A549 (cell line): ENCODE results near the gene RNF227. TPM values are rescaled to one million over a fixed set of nuclear protein-coding genes. Genes with fewer than 3 reads are reported as not detected.

ENCODE experiments used
- ATAC-seq, 2 experiments: fragments of 200-7000 bp in 1 of 2; fragments of >200 bp in 1 of 2; cut with Nextera tagmentation in 1 of 2; cut with Tn5 transposase in 1 of 2; 3 replicates each; pipeline versions ENCODE4 v1.8.0 to v1.9.1; 2018 to 2020; ENCODE audit warnings: mild to moderate bottlenecking in 1 of 2, moderate library complexity in 1 of 2
- CTCF ChIA-PET: fragments of 300-600 bp; sonication (Branson Sonifier 250); formaldehyde crosslinking; extraction: SDS; loops from one replicate; lab custom pipeline; 2021; ENCODE audit warnings: antibody characterized with exemption, inconsistent platforms; lab: Yijun Ruan, JAX
- POLR2A ChIA-PET: fragments of 350-600 bp; formaldehyde crosslinking; extraction: SDS; loops from one replicate; lab custom pipeline; 2021; ENCODE audit warnings: antibody characterized with exemption, inconsistent platforms; lab: Yijun Ruan, JAX
- DNase-seq, 2 experiments: peaks; one replicate each; pipeline versions ENCODE4 v3.0.0 to v3.0.0-alpha.2; 2011 to 2016; ENCODE audit warnings: low read depth in 1 of 2, low spot score in 1 of 2
- FAIRE-seq: peaks from 2 replicates; lab custom pipeline; 2011; peaks lifted over from hg19 to GRCh38; lab: Jason Lieb, UNC
- H3K27ac ChIP-seq, 2 experiments: fragments of >200 bp; sonication (Bioruptor Twin); formaldehyde crosslinking; 3 replicates each; pipeline ENCODE4 v1.5.1; 2016 to 2017
- H3K4me1 ChIP-seq: fragments of >200 bp; sonication (Bioruptor Twin); formaldehyde crosslinking; 3 replicates; pipeline ENCODE4 v1.6.1; 2016
- H3K4me2 ChIP-seq: fragments of >200 bp; sonication (Bioruptor Twin); formaldehyde crosslinking; 3 replicates; pipeline ENCODE4 v1.6.1; 2016
- H3K4me3 ChIP-seq: fragments of >200 bp; sonication (Bioruptor Twin); formaldehyde crosslinking; 3 replicates; pipeline ENCODE4 v1.5.1; 2016
- H3K9me3 ChIP-seq: fragments of >200 bp; sonication (Bioruptor Twin); formaldehyde crosslinking; 3 replicates; pipeline ENCODE4 v1.6.1; 2016
- BCL3 ChIP-seq: fragments of >200 bp; sonication (Bioruptor Twin); formaldehyde crosslinking; IDR thresholded peaks from 3 replicates; pipeline ENCODE4 v1.6.1; 2016
- BHLHE40 ChIP-seq: IDR thresholded peaks from 2 replicates; pipeline ENCODE4 v1.6.1; 2012; ENCODE audit warnings: low read depth, low read length, inconsistent platforms
- CHD2 ChIP-seq: fragments of 150-350 bp; IDR thresholded peaks from 2 replicates; pipeline ENCODE4 v1.6.1; 2014; ENCODE audit warnings: low read length; ENCODE audit not compliant: partially characterized antibody
- CTCF ChIP-seq: fragments of >200 bp; sonication (Bioruptor Twin); formaldehyde crosslinking; IDR thresholded peaks from 3 replicates; pipeline ENCODE4 v1.5.1; 2016
- E2F6 ChIP-seq: IDR thresholded peaks from 2 replicates; pipeline ENCODE4 v1.6.1; 2012; ENCODE audit warnings: low read depth, borderline replicate concordance
- EHMT2 ChIP-seq: fragments of 200-600 bp; sonication (generic); IDR thresholded peaks from 2 replicates; pipeline ENCODE4 v1.6.1; 2016; ENCODE audit warnings: antibody characterized with exemption, low read depth, mild to moderate bottlenecking, moderate library complexity
- FOSL2 ChIP-seq, 2 experiments: fragments of 450-650 bp in 1 of 2; fragments of >200 bp in 1 of 2; sonication (Bioruptor Twin) in 1 of 2; formaldehyde crosslinking; IDR thresholded peaks; 2 replicates each; pipeline versions ENCODE4 v1.5.0 to v1.6.1; 2016 to 2020; ENCODE audit warnings: mild to moderate bottlenecking in 1 of 2, moderate library complexity in 1 of 2
- GATA3 ChIP-seq: IDR thresholded peaks from 2 replicates; pipeline ENCODE4 v1.6.1; 2012; ENCODE audit warnings: borderline replicate concordance
- HDAC2 ChIP-seq: fragments of 200-600 bp; sonication (generic); IDR thresholded peaks from 2 replicates; pipeline ENCODE4 v1.6.1; 2016
- HES2 ChIP-seq: fragments of >200 bp; sonication (Bioruptor Twin); formaldehyde crosslinking; IDR thresholded peaks from 2 replicates; pipeline ENCODE4 v1.6.1; 2016
- HOXB13 ChIP-seq: fragments of 250-450 bp; sonication (Bioruptor Pico); IDR thresholded peaks from 2 replicates; pipeline ENCODE4 v1.5.0; 2020; ENCODE audit warnings: low read depth, mild to moderate bottlenecking, moderate library complexity
- HOXB5 ChIP-seq: fragments of 250-450 bp; sonication (Bioruptor Pico); IDR thresholded peaks from 2 replicates; pipeline ENCODE4 v1.5.0; 2020; ENCODE audit warnings: mild to moderate bottlenecking, moderate library complexity
- JUN ChIP-seq, 2 experiments: fragments of >200 bp; sonication (Bioruptor Twin); formaldehyde crosslinking; IDR thresholded peaks; 2 replicates in 1 of 2; 3 replicates in 1 of 2; pipeline ENCODE4 v1.6.1; 2016 to 2017
- MAX ChIP-seq: IDR thresholded peaks from 2 replicates; pipeline ENCODE4 v1.6.1; 2012
- MYC ChIP-seq: IDR thresholded peaks from 2 replicates; pipeline ENCODE4 v1.6.1; 2012; ENCODE audit warnings: mild to moderate bottlenecking, inconsistent platforms, low read length, improper control_type of control experiment, borderline replicate concordance
- NPAS2 ChIP-seq: fragments of 250-450 bp; sonication (Bioruptor Pico); IDR thresholded peaks from 2 replicates; pipeline ENCODE4 v1.8.0; 2022; ENCODE audit warnings: mild to moderate bottlenecking, moderate library complexity, borderline replicate concordance
- NR3C1 ChIP-seq: fragments of >200 bp; sonication (Bioruptor Twin); formaldehyde crosslinking; IDR thresholded peaks from 3 replicates; pipeline ENCODE4 v1.6.1; 2017
- PBX3 ChIP-seq: IDR thresholded peaks from 2 replicates; pipeline ENCODE4 v1.6.1; 2012
- POLR2AphosphoS2 ChIP-seq: conservative IDR thresholded peaks from 2 replicates; pipeline ENCODE4 v1.6.1; 2012; ENCODE audit warnings: low read length, improper control_type of control experiment, inconsistent platforms
- RAD21 ChIP-seq, 2 experiments: fragments of >200 bp in 1 of 2; sonication (Bioruptor Twin) in 1 of 2; formaldehyde crosslinking in 1 of 2; IDR thresholded peaks in 1 of 2; conservative IDR thresholded peaks in 1 of 2; 2 replicates in 1 of 2; 3 replicates in 1 of 2; pipeline ENCODE4 v1.6.1; 2012 to 2018; ENCODE audit warnings: inconsistent platforms in 1 of 2
- RCOR1 ChIP-seq: fragments of 150-350 bp; IDR thresholded peaks from 2 replicates; pipeline ENCODE4 v1.6.1; 2014; ENCODE audit warnings: antibody characterized with exemption, low read length, low read depth
- RNF2 ChIP-seq: fragments of 200-600 bp; sonication (generic); IDR thresholded peaks from 2 replicates; pipeline ENCODE4 v1.6.1; 2016; ENCODE audit warnings: low read depth, mild to moderate bottlenecking, antibody characterized with exemption, moderate library complexity, borderline replicate concordance
- USF2 ChIP-seq: fragments of 450-650 bp; IDR thresholded peaks from 2 replicates; pipeline ENCODE4 v1.6.1; 2014; ENCODE audit warnings: antibody characterized with exemption
- ZNF302 ChIP-seq: fragments of 250-450 bp; sonication (Bioruptor Pico); IDR thresholded peaks from 2 replicates; pipeline ENCODE4 v1.9.0; 2021; ENCODE audit warnings: inconsistent platforms, mild to moderate bottlenecking, moderate library complexity
- WGBS: methylation state at CpG from one replicate; pipeline ENCODE4 v1.1.6; 2017; ENCODE audit errors: missing lambda C conversion rate; 5-methylcytosine and 5-hydroxymethylcytosine counted together
- polyA plus RNA-seq, 4 experiments: library from polyadenylated mRNA; depleted of rRNA in 3 of 4; stranded (reverse); fragments of >200 nt; fragmentation: RNase III in 1 of 4; extraction: RNeasy Plus Mini Kit Qiagen cat#74134 plus additional on column Dnase treatment in 1 of 4; gene quantifications; 2 replicates in 3 of 4; 3 replicates in 1 of 4; pipeline ENCODE4 v1.2.3, GENCODE V29; 2011 to 2017

RNF227 gene
- polyA plus RNA-seq, 2 of the 4 experiments (the other 2 are of a cell fraction) = 2.1 to 4.1 TPM

GRCh38 chr17:7893187-7893880, 22.8 kb downstream of the RNF227 start:
- H3K4me1 ChIP-seq = peaks cover 17% of the 10 kb centered on the region
- H3K4me2 ChIP-seq = no peak overlapping the region
- H3K4me3 ChIP-seq = no peak overlapping the region
- DNase-seq = no peak
- ChIA-PET CTCF (interaction anchor here (1.1 to 2.2 kb wide), 4 partner anchors 20 to 97 kb away, joined by 3 to 5 read pairs (median 5); no protein-coding TSS in a partner anchor), POLR2A (no interaction called here)
- no peak for ATAC-seq
- no peaks in the 10 kb centered on the region for H3K9me3 ChIP-seq
- WGBS = 89% methylated on average over 13 of the region's 15 CpGs
- no peak overlapping the region for H3K27ac ChIP-seq
- TF ChIP-seq CTCF (no peak), EHMT2 (no peak), RNF2 (no peak), FOSL2 (IDR thresholded peaks at IDR 0.05) (no peak), FOSL2 (CRISPR knock-in tag; IDR thresholded peaks at IDR 0.05) (no peak), HDAC2 (no peak), HOXB5 (CRISPR knock-in tag) (no peak), RCOR1 (no peak), RAD21 (conservative IDR thresholded peaks at IDR 0.05 in 1 of 2, IDR thresholded peaks at IDR 0.05 in 1 of 2) (no peak), HOXB13 (CRISPR knock-in tag) (no peak), NPAS2 (CRISPR knock-in tag) (no peak), CHD2 (no peak), HES2 (no peak), USF2 (no peak), POLR2AphosphoS2 (no peak)
- no peak for FAIRE-seq

- DNase-seq (peak; percentile 92 to 98), ATAC-seq (peak; percentile 53 to 71), FAIRE-seq (peak; percentile 94)
- POLR2A ChIA-PET = interaction anchor here (0.6 to 1.0 kb wide), 2 partner anchors 32 to 237 kb away, joined by 5 read pairs; partner anchors contain the start of gene NAA38
- WGBS = 53% methylated on average over 11 of the region's 11 CpGs
- Histone ChIP-seq H3K27ac (peak overlapping the region; percentile 98), H3K4me1 (peaks cover 21% of the 10 kb centered on the region), H3K4me2 (peak overlapping the region; percentile 92), H3K4me3 (peak overlapping the region; percentile 49; the same call in 2 of the 3 replicates), H3K9me3 (no peaks in the 10 kb centered on the region)
- peak; percentile 19 to 34; a peak in 2 of 5 replicates for TF ChIP-seq RAD21 (conservative IDR thresholded peaks at IDR 0.05 in 1 of 2, IDR thresholded peaks at IDR 0.05 in 1 of 2)
- TF ChIP-seq MYC = 0 out of 2 replicates have a peak, but pooled peaks have one; percentile 39
- peak; percentile 56; the same call in 1 of the 2 replicates for TF ChIP-seq PBX3
- 0 out of 3 replicates have a peak, but pooled peaks have one; percentile 24 for TF ChIP-seq BCL3
- peak; percentile 67 for TF ChIP-seq GATA3
- no peak for TF ChIP-seq ZNF302 (CRISPR knock-in tag)
- no peak for TF ChIP-seq NR3C1
- TF ChIP-seq JUN (IDR thresholded peaks at IDR 0.05) = 0 out of 5 replicates have a peak, but pooled peaks of 1 of the 2 experiments have one; percentile 38
- TF ChIP-seq E2F6 = 0 out of 2 replicates have a peak, but pooled peaks have one; percentile 25
- no peak for TF ChIP-seq BHLHE40
- peak; percentile 77 for TF ChIP-seq MAX
- CTCF ChIA-PET = interaction anchor here (0.7 to 2.3 kb wide), 18 partner anchors 9 to 171 kb away, joined by 3 to 19 read pairs (median 3); partner anchors contain the start of gene RNF227
These were observed 26.7 kb downstream of the RNF227 start for GRCh38 chr17:7889166-7889955.
